ENCODE measurements around the gene TNIK. TPM values are rescaled to one million over a fixed set of nuclear protein-coding genes. Genes with fewer than 3 reads are reported as not detected.

TNIK gene
- total RNA-seq, 4 donors from 2014 or later = 30.3 to 39.0 (median 36.8) TPM

- peaks cover 8 to 44% (median 22%) of the 10 kb centered on the region in 4 donors for H3K4me1 ChIP-seq
- no peak for DNase-seq (ENCODE audit: extremely low spot score)
- 89% methylated on average over 12 of the region's 12 CpGs for WGBS
- no peak overlapping the region for H3K27ac ChIP-seq (replicated peaks in 1 of 4)
- H3K36me3 ChIP-seq = no peaks in the 10 kb centered on the region
- TF ChIP-seq CTCF (IDR thresholded peaks at IDR 0.05) (no peak), POLR2AphosphoS5 (IDR thresholded peaks at IDR 0.05) (no peak), EP300 (IDR thresholded peaks at IDR 0.05) (no peak), POLR2A (IDR thresholded peaks at IDR 0.05; ENCODE audit: low read depth) (no peak)
- intact Hi-C loops (cut with DNase I) = no loop called here
- H3K4me3 ChIP-seq = no peak overlapping the region
- H3K27me3 ChIP-seq = no peaks in the 10 kb centered on the region
- no peaks in the 10 kb centered on the region for H3K9me3 ChIP-seq
Measured at GRCh38 chr3:171446801-171447578, 13.2 kb downstream of the TNIK start.

- TF ChIP-seq EP300 (IDR thresholded peaks at IDR 0.05) (no peak), POLR2AphosphoS5 (IDR thresholded peaks at IDR 0.05) (no peak), CTCF (IDR thresholded peaks at IDR 0.05) (no peak), POLR2A (IDR thresholded peaks at IDR 0.05; ENCODE audit: low read depth) (no peak)
- Histone ChIP-seq H3K4me1 (peaks cover 8 to 42% (median 19%) of the 10 kb centered on the region in 4 donors), H3K27me3 (no peaks in the 10 kb centered on the region), H3K36me3 (no peaks in the 10 kb centered on the region), H3K27ac (replicated peaks in 1 of 4) (no peak overlapping the region), H3K4me3 (no peak overlapping the region), H3K9me3 (no peaks in the 10 kb centered on the region)
- WGBS = 80% methylated on average over 1 of the region's 1 CpG
- no peak for DNase-seq (ENCODE audit: extremely low spot score)
- intact Hi-C loops (cut with DNase I) = no loop called here
Measured at GRCh38 chr3:171446301-171446700, 13.9 kb downstream of the TNIK start.

GRCh38 chr3:171445620-171446204 lies 14.5 kb downstream of the TNIK start:
- Histone ChIP-seq H3K27ac (replicated peaks in 1 of 4) (no peak overlapping the region), H3K4me3 (no peak overlapping the region), H3K9me3 (no peaks in the 10 kb centered on the region), H3K27me3 (no peaks in the 10 kb centered on the region), H3K4me1 (peaks cover 8 to 42% (median 19%) of the 10 kb centered on the region in 4 donors), H3K36me3 (no peaks in the 10 kb centered on the region)
- 92% methylated on average over 6 of the region's 6 CpGs for WGBS
- intact Hi-C loops (cut with DNase I) = no loop called here
- TF ChIP-seq CTCF (IDR thresholded peaks at IDR 0.05) (no peak), EP300 (IDR thresholded peaks at IDR 0.05) (no peak), POLR2A (IDR thresholded peaks at IDR 0.05; ENCODE audit: low read depth) (no peak), POLR2AphosphoS5 (IDR thresholded peaks at IDR 0.05) (no peak)
- DNase-seq (ENCODE audit: extremely low spot score) = no peak

- intact Hi-C loops (cut with DNase I) = no loop called here
- H3K36me3 ChIP-seq = no peaks in the 10 kb centered on the region
- TF ChIP-seq POLR2AphosphoS5 (IDR thresholded peaks at IDR 0.05) = no peak
- peaks cover 8 to 42% (median 21%) of the 10 kb centered on the region in 4 donors for H3K4me1 ChIP-seq
- H3K27ac ChIP-seq (replicated peaks in 1 of 4) = no peak overlapping the region
- no peaks in the 10 kb centered on the region for H3K27me3 ChIP-seq
- no peak for DNase-seq (ENCODE audit: extremely low spot score)
- H3K4me3 ChIP-seq = no peak overlapping the region
- 70% methylated on average over 3 of the region's 3 CpGs for WGBS
- no peaks in the 10 kb centered on the region for H3K9me3 ChIP-seq
Measured at GRCh38 chr3:171444001-171444690, 16.1 kb downstream of the TNIK start.

Data from esophagus muscularis mucosa (tissue), 4 donors.